Lung (tissue), 12 donors: ENCODE measurements around the gene ORMDL1. TPM values are rescaled to one million over a fixed set of nuclear protein-coding genes. Genes with fewer than 3 reads are reported as not detected.

Source experiments
- ATAC-seq: fragments of 200-7000 bp; cut with Tn5 transposase; one replicate; pipeline ENCODE4 v1.9.1; 2020; ENCODE audit warnings: moderate number of reproducible peaks; ENCODE audit not compliant: insufficient read depth, low FRiP score
- DNase-seq, 3 donors: peaks; one replicate each; pipeline ENCODE4 v3.0.0-alpha.2; 2013 to 2017
- H3K27ac ChIP-seq, 2 donors: one replicate each; pipeline ENCODE4 v1.5.1; 2013; ENCODE audit warnings: mild to moderate bottlenecking in 2 of 2, moderate library complexity in 2 of 2, control low read depth in 1 of 2, inconsistent platforms in 1 of 2, low read depth in 1 of 2, low read length in 1 of 2
- H3K27me3 ChIP-seq, 3 donors: one replicate each; pipeline ENCODE4 v1.5.1; 2013; ENCODE audit warnings: low read length in 2 of 3; ENCODE audit not compliant: control insufficient read depth in 3 of 3, insufficient read depth in 3 of 3
- H3K36me3 ChIP-seq, 4 donors: one replicate each; pipeline ENCODE4 v1.5.1; 2013; ENCODE audit warnings: low read length in 4 of 4, mild to moderate bottlenecking in 1 of 4, moderate library complexity in 1 of 4; ENCODE audit not compliant: control insufficient read depth in 4 of 4, insufficient read depth in 4 of 4
- H3K4me1 ChIP-seq, 5 donors: one replicate each; pipeline ENCODE4 v1.5.1; 2013; ENCODE audit warnings: low read length in 5 of 5, mild to moderate bottlenecking in 2 of 5, moderate library complexity in 1 of 5; ENCODE audit not compliant: control insufficient read depth in 5 of 5, insufficient read depth in 5 of 5
- H3K4me3 ChIP-seq: one replicate; pipeline ENCODE4 v1.5.1; 2013; ENCODE audit warnings: mild to moderate bottlenecking, control low read depth, moderate library complexity
- H3K9ac ChIP-seq, 2 donors: one replicate each; pipeline ENCODE4 v1.5.1; 2013; ENCODE audit warnings: low read length in 2 of 2, control low read depth in 1 of 2; ENCODE audit not compliant: insufficient read depth in 1 of 2
- H3K9me3 ChIP-seq, 4 donors: one replicate each; pipeline ENCODE4 v1.5.1; 2013; ENCODE audit warnings: low read length in 3 of 4, mild to moderate bottlenecking in 1 of 4, moderate library complexity in 1 of 4; ENCODE audit not compliant: control insufficient read depth in 4 of 4, insufficient read depth in 3 of 4
- WGBS, 2 donors: extraction: QIAGEN DNeasy Blood & Tissue Kit; methylation state at CpG; one replicate each; pipeline ENCODE4 v1.1.7; 2013; 5-methylcytosine and 5-hydroxymethylcytosine counted together
- polyA plus RNA-seq, 2 donors: library from polyadenylated mRNA; stranded (reverse); fragments of 200-250 nt; gene quantifications; one replicate each; pipeline ENCODE4 v1.2.1, GENCODE V29; 2013
- total RNA-seq, 2 donors: library from RNA; depleted of rRNA in 1 of 2; stranded (reverse); fragments of >200 nt in 1 of 2; gene quantifications; one replicate each; pipeline ENCODE4 v1.2.1, GENCODE V29; 2014 to 2021
- TF ChIP-seq, protein P1 (sequence below): IDR thresholded peaks from 2 replicates; pipeline ENCODE4 v1.5.1; 2012; ENCODE audit warnings: mild to moderate bottlenecking; ENCODE audit errors: control extremely low read depth, extremely low read depth
- donor health status: control.
- donor health status: control.
- donor health status: Bipolar disorder and iron deficiency.
- donor health status: healthy.
- donor health status: DM: yes; HTN: yes; CAD: no.

Gene ORMDL1
- total and polyA plus RNA-seq, 4 donors: 42.6 to 167 (median 82.8) TPM

DNA sequence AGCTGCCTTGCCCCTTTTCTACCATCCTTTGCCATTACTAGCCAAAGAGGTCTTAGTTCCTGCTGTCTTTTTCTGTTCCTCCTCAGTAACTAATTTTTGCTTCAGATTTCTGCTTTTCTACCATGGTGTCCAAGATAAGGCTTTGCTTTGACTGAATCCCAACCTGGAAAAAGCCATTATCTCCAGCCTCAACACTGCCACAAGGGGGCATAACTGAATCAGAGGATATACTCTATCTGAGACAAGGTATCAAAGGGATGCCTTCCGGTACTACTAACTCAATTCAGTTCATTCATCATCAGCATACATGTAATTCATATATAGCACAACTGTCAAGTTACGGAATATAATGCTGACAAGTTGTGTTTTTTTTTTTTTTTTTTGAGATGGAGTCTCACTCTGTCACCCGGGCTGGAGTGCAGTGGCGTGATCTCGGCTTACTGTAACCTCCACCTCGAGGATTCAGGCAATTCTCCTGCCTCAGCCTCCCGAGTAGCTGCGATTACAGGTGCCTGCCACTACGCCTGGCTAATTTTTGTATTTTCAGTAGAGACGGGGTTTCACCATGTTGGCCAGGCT, 33.0 kb downstream of the ORMDL1 start:
- no peak for ATAC-seq
- H3K9ac ChIP-seq: no peak overlapping the region
- H3K27me3 ChIP-seq: no peaks in the 10 kb centered on the region
- TF ChIP-seq, protein P1, sequence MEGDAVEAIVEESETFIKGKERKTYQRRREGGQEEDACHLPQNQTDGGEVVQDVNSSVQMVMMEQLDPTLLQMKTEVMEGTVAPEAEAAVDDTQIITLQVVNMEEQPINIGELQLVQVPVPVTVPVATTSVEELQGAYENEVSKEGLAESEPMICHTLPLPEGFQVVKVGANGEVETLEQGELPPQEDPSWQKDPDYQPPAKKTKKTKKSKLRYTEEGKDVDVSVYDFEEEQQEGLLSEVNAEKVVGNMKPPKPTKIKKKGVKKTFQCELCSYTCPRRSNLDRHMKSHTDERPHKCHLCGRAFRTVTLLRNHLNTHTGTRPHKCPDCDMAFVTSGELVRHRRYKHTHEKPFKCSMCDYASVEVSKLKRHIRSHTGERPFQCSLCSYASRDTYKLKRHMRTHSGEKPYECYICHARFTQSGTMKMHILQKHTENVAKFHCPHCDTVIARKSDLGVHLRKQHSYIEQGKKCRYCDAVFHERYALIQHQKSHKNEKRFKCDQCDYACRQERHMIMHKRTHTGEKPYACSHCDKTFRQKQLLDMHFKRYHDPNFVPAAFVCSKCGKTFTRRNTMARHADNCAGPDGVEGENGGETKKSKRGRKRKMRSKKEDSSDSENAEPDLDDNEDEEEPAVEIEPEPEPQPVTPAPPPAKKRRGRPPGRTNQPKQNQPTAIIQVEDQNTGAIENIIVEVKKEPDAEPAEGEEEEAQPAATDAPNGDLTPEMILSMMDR: peak; percentile 18
- no peaks in the 10 kb centered on the region for H3K4me1 ChIP-seq
- H3K36me3 ChIP-seq: peaks cover 4 to 47% (median 14%) of the 10 kb centered on the region in 4 donors
- 83 to 85% methylated on average over 10 of the region's 10 CpGs for WGBS, 2 donors
- H3K4me3 ChIP-seq: no peak overlapping the region
- peak in 1 of 3 donors; percentile 19 for DNase-seq
- H3K9me3 ChIP-seq: no peaks in the 10 kb centered on the region
- no peak overlapping the region for H3K27ac ChIP-seq

GRCh38 chr2:189729430-189729829, 54.7 kb downstream of the ORMDL1 start:
- Histone ChIP-seq H3K27ac (no peak overlapping the region), H3K9me3 (no peaks in the 10 kb centered on the region), H3K4me1 (no peaks in the 10 kb centered on the region), H3K27me3 (no peaks in the 10 kb centered on the region), H3K36me3 (peaks cover 0 to 3% (median 3%) of the 10 kb centered on the region in 4 donors), H3K4me3 (no peak overlapping the region), H3K9ac (no peak overlapping the region)
- no peak for ATAC-seq
- 65 to 73% methylated on average over 3 of the region's 3 CpGs for WGBS, 2 donors
- TF ChIP-seq, protein P1: no peak
- peak in 1 of 3 donors; percentile 1 for DNase-seq

DNA sequence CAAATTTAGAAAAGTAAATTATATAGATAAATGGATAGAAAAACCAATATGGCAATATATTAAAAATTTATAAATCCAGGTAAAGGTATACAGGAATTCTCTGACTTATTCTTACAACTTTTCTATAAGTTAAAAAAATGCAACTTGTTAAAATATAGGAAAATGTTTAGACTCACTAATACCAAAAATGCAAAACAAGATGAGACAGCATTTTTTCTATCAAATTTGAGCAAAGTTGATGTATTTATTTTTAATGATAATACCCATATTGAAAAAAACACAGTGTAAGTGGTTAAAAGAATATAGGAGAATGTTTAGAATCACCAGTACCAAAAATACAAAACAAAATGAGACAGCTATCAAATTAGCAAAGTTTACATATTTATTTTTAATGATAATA, 57.3 kb downstream of the ORMDL1 start:
- DNase-seq (no peak), ATAC-seq (no peak)
- TF ChIP-seq, protein P1: no peak
- H3K4me3 ChIP-seq: no peak overlapping the region
- H3K36me3 ChIP-seq: peaks cover 0 to 3% (median 3%) of the 10 kb centered on the region in 4 donors
- no peak overlapping the region for H3K9ac ChIP-seq
- H3K27ac ChIP-seq: no peak overlapping the region
- H3K27me3 ChIP-seq: no peaks in the 10 kb centered on the region
- no peaks in the 10 kb centered on the region for H3K4me1 ChIP-seq
- no peaks in the 10 kb centered on the region for H3K9me3 ChIP-seq

GRCh38 chr2:189726271-189726670, 57.9 kb downstream of the ORMDL1 start:
- DNase-seq (no peak), ATAC-seq (no peak)
- 88 to 100% methylated on average over 1 of the region's 1 CpG for WGBS, 2 donors
- peaks cover 2 to 6% (median 4%) of the 10 kb centered on the region in 4 donors for H3K36me3 ChIP-seq
- no peaks in the 10 kb centered on the region for H3K9me3 ChIP-seq
- TF ChIP-seq, protein P1: no peak
- no peak overlapping the region for H3K27ac ChIP-seq
- H3K4me3 ChIP-seq: no peak overlapping the region
- no peaks in the 10 kb centered on the region for H3K27me3 ChIP-seq
- H3K4me1 ChIP-seq: no peaks in the 10 kb centered on the region
- H3K9ac ChIP-seq: no peak overlapping the region
